ENCODE measurements around the gene CDK15. TPM values are rescaled to one million over a fixed set of nuclear protein-coding genes. Genes with fewer than 3 reads are reported as not detected.

CDK15 gene
- total RNA-seq, 4 donors from 2014 or later = 0.83 to 3.9 (median 1.4) TPM

- no peaks in the 10 kb centered on the region for H3K36me3 ChIP-seq
- no peaks in the 10 kb centered on the region for H3K9me3 ChIP-seq
- H3K4me3 ChIP-seq = no peak overlapping the region
- intact Hi-C loops (cut with DNase I) = no loop called here
- 100% methylated on average over 3 of the region's 3 CpGs for WGBS
- no peaks in the 10 kb centered on the region for H3K27me3 ChIP-seq
- TF ChIP-seq POLR2AphosphoS5 (IDR thresholded peaks at IDR 0.05) (no peak), EP300 (IDR thresholded peaks at IDR 0.05) (no peak), CTCF (IDR thresholded peaks at IDR 0.05) (no peak), POLR2A (IDR thresholded peaks at IDR 0.05; ENCODE audit: low read depth) (no peak)
- DNase-seq (ENCODE audit: extremely low spot score) = no peak
- H3K27ac ChIP-seq (replicated peaks in 1 of 4) = no peak overlapping the region
- H3K4me1 ChIP-seq = no peaks in the 10 kb centered on the region
These were observed 21.3 kb downstream of the CDK15 start for GRCh38 chr2:201827621-201828020.

- no peak for DNase-seq (ENCODE audit: extremely low spot score)
- H3K27ac ChIP-seq (replicated peaks in 1 of 4) = no peak overlapping the region
- no peaks in the 10 kb centered on the region for H3K4me1 ChIP-seq
- no peaks in the 10 kb centered on the region for H3K27me3 ChIP-seq
- 89% methylated on average over 2 of the region's 2 CpGs for WGBS
- no peaks in the 10 kb centered on the region for H3K36me3 ChIP-seq
- H3K4me3 ChIP-seq = no peak overlapping the region
- no peaks in the 10 kb centered on the region for H3K9me3 ChIP-seq
- no peak for TF ChIP-seq POLR2AphosphoS5 (IDR thresholded peaks at IDR 0.05)
- TF ChIP-seq CTCF (IDR thresholded peaks at IDR 0.05) = no peak
- TF ChIP-seq EP300 (IDR thresholded peaks at IDR 0.05) = no peak
- no peak for TF ChIP-seq POLR2A (IDR thresholded peaks at IDR 0.05; ENCODE audit: low read depth)
- intact Hi-C loops (cut with DNase I) = no loop called here
These were observed 21.9 kb downstream of the CDK15 start for GRCh38 chr2:201828220-201828619.

- TF ChIP-seq EP300 (IDR thresholded peaks at IDR 0.05) = no peak
- no peak for TF ChIP-seq CTCF (IDR thresholded peaks at IDR 0.05)
- no peak for TF ChIP-seq POLR2AphosphoS5 (IDR thresholded peaks at IDR 0.05)
- TF ChIP-seq POLR2A (IDR thresholded peaks at IDR 0.05; ENCODE audit: low read depth) = no peak
- intact Hi-C loops (cut with DNase I) = no loop called here
- WGBS = 91% methylated on average over 1 of the region's 1 CpG
- no peak overlapping the region for H3K27ac ChIP-seq (replicated peaks in 1 of 4)
- no peaks in the 10 kb centered on the region for H3K9me3 ChIP-seq
- H3K27me3 ChIP-seq = no peaks in the 10 kb centered on the region
- no peaks in the 10 kb centered on the region for H3K4me1 ChIP-seq
- no peak overlapping the region for H3K4me3 ChIP-seq
- DNase-seq (ENCODE audit: extremely low spot score) = no peak
- no peaks in the 10 kb centered on the region for H3K36me3 ChIP-seq
These were observed 24.3 kb downstream of the CDK15 start for GRCh38 chr2:201830666-201831065.

GRCh38 chr2:201831469-201831868 is 25.1 kb downstream of the CDK15 start:
- Histone ChIP-seq H3K4me1 (no peaks in the 10 kb centered on the region), H3K27me3 (no peaks in the 10 kb centered on the region), H3K4me3 (no peak overlapping the region), H3K36me3 (no peaks in the 10 kb centered on the region), H3K27ac (replicated peaks in 1 of 4) (no peak overlapping the region), H3K9me3 (no peaks in the 10 kb centered on the region)
- TF ChIP-seq CTCF (IDR thresholded peaks at IDR 0.05) (no peak), POLR2AphosphoS5 (IDR thresholded peaks at IDR 0.05) (no peak), POLR2A (IDR thresholded peaks at IDR 0.05; ENCODE audit: low read depth) (no peak), EP300 (IDR thresholded peaks at IDR 0.05) (no peak)
- DNase-seq (ENCODE audit: extremely low spot score) = no peak
- 88% methylated on average over 2 of the region's 2 CpGs for WGBS
- intact Hi-C loops (cut with DNase I) = no loop called here

- Histone ChIP-seq H3K4me1 (no peaks in the 10 kb centered on the region), H3K4me3 (no peak overlapping the region), H3K36me3 (no peaks in the 10 kb centered on the region), H3K27me3 (no peaks in the 10 kb centered on the region), H3K9me3 (no peaks in the 10 kb centered on the region), H3K27ac (replicated peaks in 1 of 4) (no peak overlapping the region)
- WGBS = 87% methylated on average over 9 of the region's 9 CpGs
- no peak for TF ChIP-seq POLR2A (IDR thresholded peaks at IDR 0.05; ENCODE audit: low read depth)
- no peak for TF ChIP-seq EP300 (IDR thresholded peaks at IDR 0.05)
- no peak for TF ChIP-seq POLR2AphosphoS5 (IDR thresholded peaks at IDR 0.05)
- TF ChIP-seq CTCF (IDR thresholded peaks at IDR 0.05) = no peak
- no peak for DNase-seq (ENCODE audit: extremely low spot score)
- intact Hi-C loops (cut with DNase I) = no loop called here
These were observed 27.4 kb downstream of the CDK15 start for GRCh38 chr2:201833781-201834180.
